Bronchial epithelial cell (primary cell): ENCODE measurements around the gene MRPS24. TPM values are rescaled to one million over a fixed set of nuclear protein-coding genes. Genes with fewer than 3 reads are reported as not detected.

Experiments
- DNase-seq: peaks from one replicate; pipeline ENCODE4 v3.0.0-alpha.2; 2010; ENCODE audit warnings: low read depth
- FAIRE-seq: peaks from 2 replicates; lab custom pipeline; 2011; peaks lifted over from hg19 to GRCh38; lab: Jason Lieb, UNC
- H3K27me3 ChIP-seq: 2 replicates; pipeline ENCODE4 v1.5.1; 2011; ENCODE audit warnings: low read length; ENCODE audit not compliant: control insufficient read depth, insufficient read depth
- H3K36me3 ChIP-seq: 2 replicates; pipeline ENCODE4 v1.5.1; 2011; ENCODE audit warnings: low read length; ENCODE audit not compliant: control insufficient read depth, insufficient read depth
- H3K4me3 ChIP-seq: 2 replicates; pipeline ENCODE4 v1.5.1; 2011; ENCODE audit warnings: mild to moderate bottlenecking, low read depth, low read length, control low read depth
- total RNA-seq: library from RNA; depleted of rRNA; stranded (reverse); fragments of >200 nt; gene quantifications from 2 replicates; pipeline ENCODE4 v1.2.1, GENCODE V29; 2014
- TF ChIP-seq, protein P1 (sequence below): IDR thresholded peaks from 2 replicates; pipeline ENCODE4 v1.5.1; 2011; ENCODE audit warnings: mild to moderate bottlenecking, moderate library complexity, low read length, control low read depth, inconsistent platforms; ENCODE audit not compliant: insufficient read depth, severe bottlenecking

MRPS24 gene
- total RNA-seq, 1 donor from 2014 or later, result 110 TPM

DNA sequence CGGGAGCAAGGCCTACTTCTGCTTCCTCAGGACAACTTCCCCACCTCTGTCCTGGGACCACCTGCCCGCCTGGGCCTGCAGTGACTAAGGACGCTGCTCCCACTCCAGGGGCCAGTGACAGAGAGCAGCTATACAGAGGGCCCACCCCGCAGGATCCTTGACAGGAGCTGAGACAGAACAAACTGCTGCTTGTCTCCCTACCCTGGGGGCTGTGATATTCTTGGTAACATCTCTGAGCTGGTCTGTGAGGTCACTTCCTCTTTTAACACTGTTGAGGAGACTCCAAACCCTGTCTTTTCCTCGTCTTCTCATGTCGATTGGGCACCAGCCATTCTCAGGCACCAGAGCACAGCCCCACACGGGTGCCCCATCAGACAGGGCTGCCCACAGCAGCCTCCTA is 6.9 kb upstream of the MRPS24 start:
- Histone ChIP-seq H3K4me3 (no peak overlapping the region), H3K36me3 (peaks cover 26% of the 10 kb centered on the region), H3K27me3 (no peaks in the 10 kb centered on the region)
- TF ChIP-seq, protein P1, sequence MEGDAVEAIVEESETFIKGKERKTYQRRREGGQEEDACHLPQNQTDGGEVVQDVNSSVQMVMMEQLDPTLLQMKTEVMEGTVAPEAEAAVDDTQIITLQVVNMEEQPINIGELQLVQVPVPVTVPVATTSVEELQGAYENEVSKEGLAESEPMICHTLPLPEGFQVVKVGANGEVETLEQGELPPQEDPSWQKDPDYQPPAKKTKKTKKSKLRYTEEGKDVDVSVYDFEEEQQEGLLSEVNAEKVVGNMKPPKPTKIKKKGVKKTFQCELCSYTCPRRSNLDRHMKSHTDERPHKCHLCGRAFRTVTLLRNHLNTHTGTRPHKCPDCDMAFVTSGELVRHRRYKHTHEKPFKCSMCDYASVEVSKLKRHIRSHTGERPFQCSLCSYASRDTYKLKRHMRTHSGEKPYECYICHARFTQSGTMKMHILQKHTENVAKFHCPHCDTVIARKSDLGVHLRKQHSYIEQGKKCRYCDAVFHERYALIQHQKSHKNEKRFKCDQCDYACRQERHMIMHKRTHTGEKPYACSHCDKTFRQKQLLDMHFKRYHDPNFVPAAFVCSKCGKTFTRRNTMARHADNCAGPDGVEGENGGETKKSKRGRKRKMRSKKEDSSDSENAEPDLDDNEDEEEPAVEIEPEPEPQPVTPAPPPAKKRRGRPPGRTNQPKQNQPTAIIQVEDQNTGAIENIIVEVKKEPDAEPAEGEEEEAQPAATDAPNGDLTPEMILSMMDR, result no peak
- DNase-seq (no peak), FAIRE-seq (no peak)

DNA sequence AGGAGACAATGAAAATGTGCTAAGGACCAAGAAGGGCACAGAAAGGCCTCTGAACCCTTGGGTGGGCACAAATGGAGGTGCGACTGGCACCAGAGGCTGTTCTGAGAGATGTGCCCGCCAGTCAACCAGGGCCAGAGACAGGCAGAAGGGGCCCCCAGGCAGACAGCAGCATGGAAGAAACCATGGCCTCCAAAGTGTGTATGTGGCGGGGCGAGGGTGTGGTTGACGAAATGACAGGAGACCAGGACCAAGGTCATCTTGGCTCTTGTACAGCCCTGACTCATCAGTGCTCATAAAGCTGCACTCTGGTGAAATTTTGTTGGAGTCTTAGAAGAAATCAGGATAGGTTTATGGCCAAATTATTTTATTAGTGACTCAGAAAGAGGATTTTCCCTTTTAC is 4.0 kb upstream of the MRPS24 start:
- peaks cover 20% of the 10 kb centered on the region for H3K36me3 ChIP-seq
- no peak overlapping the region for H3K4me3 ChIP-seq
- FAIRE-seq (no peak), DNase-seq (peak; percentile 78)
- TF ChIP-seq, protein P1, result no peak
- no peaks in the 10 kb centered on the region for H3K27me3 ChIP-seq

DNA sequence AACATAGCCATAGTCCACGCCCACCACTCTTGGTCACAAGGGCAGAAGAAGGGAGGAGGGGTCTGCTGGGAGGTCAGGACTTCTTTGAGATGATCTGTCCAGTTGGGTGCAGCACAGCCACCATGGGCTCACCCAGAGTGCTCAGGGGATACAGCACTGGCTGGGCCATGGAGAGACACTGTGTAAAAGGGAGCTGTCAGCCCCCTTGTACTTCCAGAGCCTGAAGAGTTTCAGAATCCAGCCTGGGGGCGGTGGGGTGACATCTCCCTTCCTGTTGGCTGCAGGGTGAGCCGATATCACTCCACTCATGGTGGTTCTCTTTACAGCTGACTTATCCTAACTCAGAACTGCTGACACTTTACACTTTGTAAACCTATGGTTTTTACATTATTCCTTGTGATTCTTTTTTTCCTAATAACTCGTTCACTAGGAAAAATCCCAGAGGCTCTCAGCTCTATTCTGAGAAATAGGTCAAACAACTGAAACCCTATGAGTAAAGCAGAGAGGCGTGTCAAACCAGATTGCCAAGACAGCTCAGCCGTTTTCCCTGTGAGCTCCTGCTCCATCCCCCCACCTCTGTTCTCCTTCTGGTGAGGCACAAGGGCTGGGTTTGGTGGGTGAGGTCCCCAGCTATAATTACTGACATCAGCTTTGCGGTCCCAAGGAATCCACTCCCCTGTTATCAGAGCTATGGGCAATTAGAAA is 3.2 kb upstream of the MRPS24 start:
- Histone ChIP-seq H3K27me3 (no peaks in the 10 kb centered on the region), H3K36me3 (peaks cover 14% of the 10 kb centered on the region), H3K4me3 (no peak overlapping the region)
- FAIRE-seq (no peak), DNase-seq (peak; percentile 82)
- TF ChIP-seq, protein P1, result no peak

DNA sequence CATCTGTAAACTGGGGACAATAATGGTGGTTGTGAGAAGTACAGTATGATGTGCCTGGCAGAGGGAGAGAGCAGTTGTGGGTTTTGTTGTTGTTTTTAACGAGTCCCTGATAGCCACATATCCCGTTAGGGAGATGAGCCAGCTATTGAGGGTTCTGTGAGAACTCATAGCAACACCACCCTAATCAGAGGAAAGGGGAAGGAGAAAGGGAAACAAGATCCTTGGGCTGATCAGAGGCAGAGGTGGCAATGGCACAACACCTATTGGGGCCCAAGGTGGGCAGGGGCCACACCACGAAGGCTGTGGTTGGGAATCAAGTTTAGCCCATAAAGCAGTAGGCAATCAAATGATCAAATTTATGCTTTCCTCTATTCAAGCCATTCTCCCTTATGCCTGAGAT is 1.7 kb upstream of the MRPS24 start:
- peaks cover 8% of the 10 kb centered on the region for H3K36me3 ChIP-seq
- FAIRE-seq, result no peak
- TF ChIP-seq, protein P1, result no peak
- H3K27me3 ChIP-seq, result no peaks in the 10 kb centered on the region
- DNase-seq, result no peak
- no peak overlapping the region for H3K4me3 ChIP-seq

DNA sequence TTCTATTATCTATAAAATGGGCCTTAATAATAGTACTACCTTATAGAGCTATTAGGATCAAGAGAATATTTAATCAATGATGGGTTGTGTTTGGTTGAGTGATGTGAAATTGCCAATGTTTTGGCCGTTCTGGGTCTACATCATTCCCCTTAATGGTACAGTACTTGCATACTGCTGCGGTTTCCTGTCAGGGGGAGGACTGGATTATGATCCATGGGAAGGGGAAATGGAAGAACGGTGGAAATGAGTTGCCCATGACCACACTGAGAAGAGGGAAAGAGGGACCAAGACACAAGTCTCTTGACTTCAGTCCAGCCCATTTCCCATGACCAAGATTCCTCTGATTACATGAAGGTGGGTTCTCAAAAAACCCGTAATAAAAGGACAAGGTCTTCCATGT is 999 bp upstream of the MRPS24 start:
- FAIRE-seq (no peak), DNase-seq (no peak)
- Histone ChIP-seq H3K27me3 (no peaks in the 10 kb centered on the region), H3K36me3 (peaks cover 8% of the 10 kb centered on the region), H3K4me3 (no peak overlapping the region)
- TF ChIP-seq, protein P1, result no peak

DNA sequence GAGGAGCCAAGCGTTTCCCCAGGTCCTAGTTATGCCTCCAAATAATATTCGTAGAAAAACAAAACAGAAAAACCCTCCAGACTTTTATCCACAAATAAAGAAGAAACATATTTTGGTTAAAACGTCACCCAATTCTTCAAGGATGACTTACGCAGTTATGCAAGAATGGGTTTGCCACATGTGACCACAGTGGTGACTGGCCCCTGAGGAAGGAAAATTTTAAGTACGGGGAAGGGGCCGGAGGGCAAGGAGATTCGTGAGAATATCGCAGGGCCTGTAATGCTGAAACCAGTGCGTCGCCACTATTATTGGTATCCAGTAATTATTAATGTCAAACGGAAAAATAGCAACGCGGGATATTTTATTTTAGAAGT is 537 bp upstream of the MRPS24 start:
- Histone ChIP-seq H3K4me3 (peak overlapping the region; percentile 77), H3K36me3 (peaks cover 8% of the 10 kb centered on the region), H3K27me3 (no peaks in the 10 kb centered on the region)
- FAIRE-seq (no peak), DNase-seq (peak; percentile 89)
- TF ChIP-seq, protein P1, result no peak
